ENCODE results near the gene SERPINA3. TPM values are rescaled to one million over a fixed set of nuclear protein-coding genes. Genes with fewer than 3 reads are reported as not detected.

SERPINA3 gene
- total RNA-seq, 1 donor from 2014 or later = not detected

DNA sequence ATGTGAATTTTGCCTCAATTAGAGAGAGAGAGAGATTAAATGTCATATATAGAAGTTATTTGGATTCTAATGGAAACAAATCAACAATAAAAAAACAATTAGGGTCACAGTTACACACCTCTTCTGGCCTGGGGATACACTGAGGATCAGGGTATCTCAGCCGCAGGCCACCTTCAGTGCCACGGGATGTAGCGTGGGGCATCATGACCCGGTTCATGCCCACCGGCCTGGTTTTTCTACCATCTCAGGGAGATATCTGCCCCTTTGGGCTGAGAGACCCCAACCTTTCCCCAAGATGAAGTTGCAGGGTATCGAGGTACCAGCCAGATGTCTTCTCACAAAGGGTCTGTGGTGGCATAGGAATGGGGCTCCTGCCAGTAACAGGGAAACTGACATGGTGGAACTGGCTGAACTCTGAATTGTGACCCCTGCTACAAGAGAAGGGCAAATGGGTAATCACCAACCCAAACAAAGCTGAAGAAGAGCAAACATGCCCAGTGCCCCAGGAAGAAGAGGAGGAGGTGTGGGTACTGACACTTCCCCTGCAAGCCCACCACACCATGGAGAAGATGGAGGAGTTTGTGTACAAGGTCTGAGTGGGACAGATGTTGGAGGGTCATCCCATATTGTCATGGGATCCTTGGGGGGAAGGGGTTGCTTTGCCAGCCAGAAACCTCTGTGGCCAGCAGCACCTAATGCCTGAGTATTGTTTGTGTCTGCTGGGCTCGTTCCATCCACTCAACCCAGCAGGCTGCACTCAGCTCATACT, 19.5 kb downstream of the SERPINA3 start:
- no peaks in the 10 kb centered on the region for H3K4me1 ChIP-seq
- Mint-ChIP-seq H3K9me3 (no peaks in the 10 kb centered on the region), H3K4me3 (no peak overlapping the region), H3K27ac (no peak overlapping the region), H3K27me3 (ENCODE audit: insufficient read depth, low read depth) (no peaks in the 10 kb centered on the region), H3K4me1 (no peaks in the 10 kb centered on the region), H3K36me3 (no peaks in the 10 kb centered on the region)
- TF ChIP-seq EZH2phosphoT487 (IDR thresholded peaks at IDR 0.05) = no peak
- TF ChIP-seq, protein P1, sequence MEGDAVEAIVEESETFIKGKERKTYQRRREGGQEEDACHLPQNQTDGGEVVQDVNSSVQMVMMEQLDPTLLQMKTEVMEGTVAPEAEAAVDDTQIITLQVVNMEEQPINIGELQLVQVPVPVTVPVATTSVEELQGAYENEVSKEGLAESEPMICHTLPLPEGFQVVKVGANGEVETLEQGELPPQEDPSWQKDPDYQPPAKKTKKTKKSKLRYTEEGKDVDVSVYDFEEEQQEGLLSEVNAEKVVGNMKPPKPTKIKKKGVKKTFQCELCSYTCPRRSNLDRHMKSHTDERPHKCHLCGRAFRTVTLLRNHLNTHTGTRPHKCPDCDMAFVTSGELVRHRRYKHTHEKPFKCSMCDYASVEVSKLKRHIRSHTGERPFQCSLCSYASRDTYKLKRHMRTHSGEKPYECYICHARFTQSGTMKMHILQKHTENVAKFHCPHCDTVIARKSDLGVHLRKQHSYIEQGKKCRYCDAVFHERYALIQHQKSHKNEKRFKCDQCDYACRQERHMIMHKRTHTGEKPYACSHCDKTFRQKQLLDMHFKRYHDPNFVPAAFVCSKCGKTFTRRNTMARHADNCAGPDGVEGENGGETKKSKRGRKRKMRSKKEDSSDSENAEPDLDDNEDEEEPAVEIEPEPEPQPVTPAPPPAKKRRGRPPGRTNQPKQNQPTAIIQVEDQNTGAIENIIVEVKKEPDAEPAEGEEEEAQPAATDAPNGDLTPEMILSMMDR (IDR thresholded peaks at IDR 0.05) = no peak
- no peak for TF ChIP-seq EZH2 (IDR thresholded peaks at IDR 0.05)
- no peaks in the 10 kb centered on the region for H3K9me3 ChIP-seq (ENCODE audit: low read depth)
- H3K79me2 ChIP-seq (ENCODE audit: low read depth) = no peaks in the 10 kb centered on the region
- H3K4me2 ChIP-seq = no peak overlapping the region
- H4K20me1 ChIP-seq (ENCODE audit: low read depth) = no peaks in the 10 kb centered on the region
- no peak overlapping the region for H2AFZ ChIP-seq (replicated peaks)
- no peaks in the 10 kb centered on the region for H3F3A ChIP-seq (ENCODE audit: low read depth)
- H3K27me3 ChIP-seq = no peaks in the 10 kb centered on the region
- H3K9ac ChIP-seq = no peak overlapping the region
- no peak overlapping the region for H3K27ac ChIP-seq
- no peak for DNase-seq (ENCODE audit: low spot score)
- H3K36me3 ChIP-seq = no peaks in the 10 kb centered on the region
- H3K4me3 ChIP-seq = no peak overlapping the region

DNA sequence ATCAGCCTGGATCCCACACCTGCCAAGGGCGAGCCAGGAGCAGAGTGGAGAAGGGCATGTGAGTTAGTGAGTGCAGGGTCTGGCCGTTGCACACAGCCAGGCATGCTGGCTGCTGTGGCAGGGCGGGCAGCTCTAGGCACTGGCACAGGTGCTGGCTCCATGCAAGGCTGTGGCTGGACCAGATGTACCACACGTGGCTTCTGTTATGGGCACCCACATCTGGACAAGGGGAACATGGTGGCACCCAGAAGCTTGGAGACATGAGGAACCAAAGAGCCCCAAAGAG, 20.1 kb downstream of the SERPINA3 start:
- Mint-ChIP-seq H3K4me1 (no peaks in the 10 kb centered on the region), H3K27me3 (ENCODE audit: insufficient read depth, low read depth) (no peaks in the 10 kb centered on the region), H3K4me3 (no peak overlapping the region), H3K9me3 (no peaks in the 10 kb centered on the region), H3K27ac (no peak overlapping the region), H3K36me3 (no peaks in the 10 kb centered on the region)
- H4K20me1 ChIP-seq (ENCODE audit: low read depth) = no peaks in the 10 kb centered on the region
- no peaks in the 10 kb centered on the region for H3K9me3 ChIP-seq (ENCODE audit: low read depth)
- H3F3A ChIP-seq (ENCODE audit: low read depth) = no peaks in the 10 kb centered on the region
- H3K4me3 ChIP-seq = no peak overlapping the region
- TF ChIP-seq EZH2phosphoT487 (IDR thresholded peaks at IDR 0.05) = no peak
- TF ChIP-seq, protein P1 (IDR thresholded peaks at IDR 0.05) = no peak
- no peak for TF ChIP-seq EZH2 (IDR thresholded peaks at IDR 0.05)
- no peak for DNase-seq (ENCODE audit: low spot score)
- no peak overlapping the region for H2AFZ ChIP-seq (replicated peaks)
- H3K79me2 ChIP-seq (ENCODE audit: low read depth) = no peaks in the 10 kb centered on the region
- H3K36me3 ChIP-seq = no peaks in the 10 kb centered on the region
- no peak overlapping the region for H3K4me2 ChIP-seq
- H3K27me3 ChIP-seq = no peaks in the 10 kb centered on the region
- H3K27ac ChIP-seq = no peak overlapping the region
- H3K4me1 ChIP-seq = no peaks in the 10 kb centered on the region
- no peak overlapping the region for H3K9ac ChIP-seq

- no peaks in the 10 kb centered on the region for H3K36me3 Mint-ChIP-seq
- no peaks in the 10 kb centered on the region for H3F3A ChIP-seq (ENCODE audit: low read depth)
- no peak overlapping the region for H3K27ac Mint-ChIP-seq
- H3K4me3 Mint-ChIP-seq = no peak overlapping the region
- TF ChIP-seq EZH2 (IDR thresholded peaks at IDR 0.05) = no peak
- no peak overlapping the region for H3K9ac ChIP-seq
- no peak overlapping the region for H3K27ac ChIP-seq
- no peaks in the 10 kb centered on the region for H3K9me3 Mint-ChIP-seq
- no peak overlapping the region for H2AFZ ChIP-seq (replicated peaks)
- no peaks in the 10 kb centered on the region for H3K79me2 ChIP-seq (ENCODE audit: low read depth)
- no peak for DNase-seq (ENCODE audit: low spot score)
- no peaks in the 10 kb centered on the region for H4K20me1 ChIP-seq (ENCODE audit: low read depth)
- no peaks in the 10 kb centered on the region for H3K27me3 ChIP-seq
- H3K4me3 ChIP-seq = no peak overlapping the region
- H3K27me3 Mint-ChIP-seq (ENCODE audit: insufficient read depth, low read depth) = peaks cover 4% of the 10 kb centered on the region
- H3K4me1 Mint-ChIP-seq = no peaks in the 10 kb centered on the region
- H3K36me3 ChIP-seq = no peaks in the 10 kb centered on the region
- no peak overlapping the region for H3K4me2 ChIP-seq
- H3K4me1 ChIP-seq = no peaks in the 10 kb centered on the region
- no peaks in the 10 kb centered on the region for H3K9me3 ChIP-seq (ENCODE audit: low read depth)
Observed at GRCh38 chr14:94633121-94633520, 20.9 kb downstream of the SERPINA3 start.

- Histone ChIP-seq H3K79me2 (ENCODE audit: low read depth) (no peaks in the 10 kb centered on the region), H2AFZ (replicated peaks) (no peak overlapping the region), H4K20me1 (ENCODE audit: low read depth) (no peaks in the 10 kb centered on the region), H3K4me3 (no peak overlapping the region), H3K27me3 (no peaks in the 10 kb centered on the region), H3K27ac (no peak overlapping the region), H3K4me2 (no peak overlapping the region), H3K4me1 (no peaks in the 10 kb centered on the region), H3K9ac (no peak overlapping the region), H3K9me3 (ENCODE audit: low read depth) (no peaks in the 10 kb centered on the region), H3K36me3 (no peaks in the 10 kb centered on the region), H3F3A (ENCODE audit: low read depth) (no peaks in the 10 kb centered on the region)
- Mint-ChIP-seq H3K27me3 (ENCODE audit: insufficient read depth, low read depth) (peaks cover 6% of the 10 kb centered on the region), H3K36me3 (no peaks in the 10 kb centered on the region), H3K27ac (no peak overlapping the region), H3K4me3 (no peak overlapping the region), H3K4me1 (no peaks in the 10 kb centered on the region), H3K9me3 (no peaks in the 10 kb centered on the region)
- DNase-seq (ENCODE audit: low spot score) = no peak
- TF ChIP-seq, protein P1 (IDR thresholded peaks at IDR 0.05) = no peak
- TF ChIP-seq EZH2 (IDR thresholded peaks at IDR 0.05) = no peak
- no peak for TF ChIP-seq EZH2phosphoT487 (IDR thresholded peaks at IDR 0.05)
Observed at GRCh38 chr14:94635154-94635553, 23.0 kb downstream of the SERPINA3 start.
